GM06990 (cell line): ENCODE results near the gene NEDD4.
A peak's percentile ranks its signal among the peaks of the same experiment; 100 is the strongest.

ENCODE experiments used
- DNase-seq: peaks from one replicate; pipeline ENCODE4 v3.0.0-alpha.2; 2011; ENCODE audit not compliant: insufficient read length; ENCODE audit errors: extremely low read depth
- H3K27me3 ChIP-seq: replicated peaks from 2 replicates; pipeline ENCODE4 v1.6.0; 2011; ENCODE audit warnings: low read length; ENCODE audit not compliant: control insufficient read depth, insufficient read depth
- H3K36me3 ChIP-seq: 2 replicates; pipeline ENCODE4 v1.5.1; 2011; ENCODE audit warnings: low read length; ENCODE audit not compliant: control insufficient read depth, insufficient read depth
- H3K4me3 ChIP-seq: replicated peaks from 2 replicates; pipeline ENCODE4 v1.5.1; 2011; ENCODE audit warnings: low read depth, mild to moderate bottlenecking, control low read depth, low read length
- CTCF ChIP-seq: IDR thresholded peaks from 2 replicates; pipeline ENCODE4 v1.5.1; 2011; ENCODE audit warnings: low read length, control low read depth, mild to moderate bottlenecking, inconsistent platforms; ENCODE audit not compliant: insufficient read depth, poor library complexity, severe bottlenecking

Gene NEDD4

DNA sequence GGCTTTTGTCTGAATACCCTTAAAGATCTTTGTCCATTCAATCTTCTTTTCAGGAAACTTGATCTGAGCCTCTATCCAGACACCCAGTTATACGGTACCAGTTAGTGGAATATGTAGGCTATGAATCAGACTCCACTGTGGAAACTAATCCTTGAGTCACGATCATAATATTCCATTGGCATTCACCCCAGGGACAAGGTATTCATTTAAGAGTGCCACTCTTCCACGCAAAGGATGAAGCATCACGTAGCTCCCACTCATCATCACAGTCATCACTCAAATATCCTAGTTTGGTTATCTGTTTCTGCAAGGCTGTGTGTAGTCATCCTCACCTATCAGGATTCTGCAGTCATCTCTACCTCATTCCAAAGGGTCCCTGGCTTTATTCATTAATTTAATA is 85.6 kb downstream of the NEDD4 start:
- no peak for TF ChIP-seq CTCF
- Histone ChIP-seq H3K36me3 (no peaks in the 10 kb centered on the region), H3K4me3 (no peak overlapping the region), H3K27me3 (no peaks in the 10 kb centered on the region)
- no peak for DNase-seq

GRCh38 chr15:55902981-55903380 is 90.4 kb downstream of the NEDD4 start:
- no peak for DNase-seq
- no peak for TF ChIP-seq CTCF
- Histone ChIP-seq H3K36me3 (no peaks in the 10 kb centered on the region), H3K4me3 (no peak overlapping the region), H3K27me3 (no peaks in the 10 kb centered on the region)

DNA sequence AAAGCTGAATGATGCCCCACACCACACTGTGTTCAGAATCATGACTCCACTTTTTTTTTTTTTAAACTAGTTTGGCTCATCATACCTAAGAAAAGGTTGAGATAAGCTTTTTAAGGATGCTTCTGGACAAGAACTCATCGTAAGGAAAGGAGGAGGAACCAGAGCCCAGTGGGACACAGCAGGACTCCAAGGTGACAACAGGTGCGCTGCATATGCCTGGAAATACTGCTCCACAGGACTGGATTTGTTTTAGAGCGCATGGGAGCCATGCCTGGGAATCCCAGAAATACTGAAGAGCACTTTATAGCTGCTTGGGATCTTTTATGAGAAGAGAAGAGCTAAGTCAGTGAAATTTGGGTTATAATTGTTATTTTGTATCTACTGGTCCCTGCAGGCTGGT is 93.4 kb downstream of the NEDD4 start:
- TF ChIP-seq CTCF: no peak
- Histone ChIP-seq H3K4me3 (no peak overlapping the region), H3K27me3 (no peaks in the 10 kb centered on the region), H3K36me3 (no peaks in the 10 kb centered on the region)
- DNase-seq: no peak

DNA sequence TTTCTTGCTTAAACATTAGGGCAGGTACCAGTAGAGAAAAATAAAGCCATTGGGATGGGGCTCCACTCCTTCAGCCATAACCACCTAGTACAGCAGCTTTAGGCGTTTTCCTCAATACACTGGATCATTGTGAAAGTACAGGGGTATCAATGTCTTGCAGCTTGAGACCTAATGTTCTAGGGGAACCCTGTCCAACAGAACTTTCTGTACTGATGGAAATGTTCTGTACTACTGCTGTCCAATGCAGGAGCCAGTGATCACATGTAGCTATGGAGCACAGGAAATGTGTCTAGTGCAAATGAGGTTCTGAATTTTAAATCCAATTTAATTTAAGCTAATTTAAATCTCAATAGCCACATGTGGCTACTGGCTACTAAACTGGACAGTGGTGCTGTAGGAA is 93.9 kb downstream of the NEDD4 start:
- TF ChIP-seq CTCF: no peak
- no peak for DNase-seq
- Histone ChIP-seq H3K36me3 (no peaks in the 10 kb centered on the region), H3K4me3 (no peak overlapping the region), H3K27me3 (no peaks in the 10 kb centered on the region)

DNA sequence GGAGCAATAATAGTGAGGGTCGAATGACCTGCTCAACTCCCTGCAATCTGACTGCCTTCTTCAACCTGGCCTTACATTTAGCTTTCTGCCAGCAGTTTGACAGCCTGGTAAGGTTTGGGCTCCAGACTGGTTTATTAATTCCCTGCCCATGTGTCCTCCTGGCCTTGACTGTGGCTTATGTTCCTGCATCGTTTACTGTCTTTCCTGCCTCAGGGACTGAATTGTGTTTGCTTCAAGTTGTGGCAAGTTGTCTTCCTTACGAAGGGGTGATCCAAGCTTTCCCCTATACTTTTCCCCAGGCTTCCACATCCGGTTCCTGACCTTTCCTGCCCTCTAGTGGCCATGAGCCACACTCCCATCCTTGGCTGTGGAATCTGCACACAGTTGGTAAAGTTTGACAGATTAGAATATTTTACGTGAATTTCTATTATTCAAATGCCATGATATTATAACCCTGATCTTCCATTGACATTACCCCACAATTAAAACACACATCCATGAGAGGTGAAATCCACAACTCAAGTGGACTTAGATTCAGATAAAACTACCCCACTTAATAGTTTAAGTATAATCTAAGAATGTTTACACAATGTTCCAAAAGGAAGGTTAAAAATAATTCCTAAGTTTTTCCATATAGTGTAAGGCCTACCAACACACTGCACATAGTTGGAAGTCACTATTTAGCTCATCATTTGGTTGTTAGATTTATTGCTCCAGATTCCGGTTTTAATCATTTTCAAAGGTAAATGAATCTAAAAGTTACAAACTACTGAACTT is 95.7 kb downstream of the NEDD4 start:
- DNase-seq: no peak
- H3K36me3 ChIP-seq: no peaks in the 10 kb centered on the region
- H3K4me3 ChIP-seq: no peak overlapping the region
- TF ChIP-seq CTCF: peak; percentile 86
- no peaks in the 10 kb centered on the region for H3K27me3 ChIP-seq

DNA sequence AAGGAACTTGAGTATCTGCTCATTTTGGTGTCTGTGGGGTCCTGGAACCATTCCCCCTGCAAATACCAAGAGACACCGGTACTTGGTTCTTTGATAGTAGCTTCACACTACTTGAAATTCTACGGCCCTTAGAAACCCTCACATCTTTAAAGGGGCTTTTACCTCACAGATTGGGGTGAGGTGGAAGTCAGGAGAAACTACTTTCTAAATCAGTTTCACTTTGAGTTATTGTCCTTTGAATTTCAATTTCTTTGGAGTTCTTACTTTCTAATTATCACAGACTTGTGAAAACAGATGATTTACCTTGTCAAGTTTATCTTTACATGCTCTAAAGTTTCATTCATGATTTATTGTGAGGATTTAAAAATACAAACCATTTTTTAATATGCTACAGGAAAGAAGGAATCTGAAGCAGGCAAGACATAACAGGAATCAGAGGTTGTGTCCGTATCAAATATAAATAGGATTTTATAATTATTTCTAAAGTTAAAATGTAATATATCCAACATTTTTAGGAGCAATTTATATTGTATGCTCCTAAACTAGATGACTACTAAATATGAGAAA is 98.9 kb downstream of the NEDD4 start:
- Histone ChIP-seq H3K4me3 (no peak overlapping the region), H3K36me3 (no peaks in the 10 kb centered on the region), H3K27me3 (no peaks in the 10 kb centered on the region)
- no peak for TF ChIP-seq CTCF
- DNase-seq: peak; percentile 1
